ENCODE measurements around the gene SRGAP2C.
"Not testable (repeated sequence)": the region's sequence is repeated elsewhere in the genome, so short reads cannot be mapped to it uniquely, and the experiment has no call there.

Gene SRGAP2C

GRCh38 chr1:121216676-121217075 is 31.9 kb downstream of the SRGAP2C start:
- DNase-seq (ENCODE audit: low read depth); H3K4me3 ChIP-seq (ENCODE audit: low read length): not testable (repeated sequence)

- not testable (repeated sequence) for H3K4me3 ChIP-seq (ENCODE audit: low read length); DNase-seq (ENCODE audit: low read depth)
Measured at GRCh38 chr1:121221770-121222169, 37.0 kb downstream of the SRGAP2C start.

GRCh38 chr1:121224714-121225113 is 39.9 kb downstream of the SRGAP2C start:
- DNase-seq (ENCODE audit: low read depth); H3K4me3 ChIP-seq (ENCODE audit: low read length): not testable (repeated sequence)

- DNase-seq (ENCODE audit: low read depth); H3K4me3 ChIP-seq (ENCODE audit: low read length): not testable (repeated sequence)
Measured at GRCh38 chr1:121226295-121226904, 41.6 kb downstream of the SRGAP2C start.

- not testable (repeated sequence) for DNase-seq (ENCODE audit: low read depth); H3K4me3 ChIP-seq (ENCODE audit: low read length)
Measured at GRCh38 chr1:121226925-121227324, 42.1 kb downstream of the SRGAP2C start.

GRCh38 chr1:121227544-121228330 is 43.0 kb downstream of the SRGAP2C start:
- not testable (repeated sequence) for DNase-seq (ENCODE audit: low read depth); H3K4me3 ChIP-seq (ENCODE audit: low read length)

- not testable (repeated sequence) for H3K4me3 ChIP-seq (ENCODE audit: low read length); DNase-seq (ENCODE audit: low read depth)
Measured at GRCh38 chr1:121230636-121231035, 45.9 kb downstream of the SRGAP2C start.

GRCh38 chr1:121232445-121233125 is 47.8 kb downstream of the SRGAP2C start:
- not testable (repeated sequence) for H3K4me3 ChIP-seq (ENCODE audit: low read length); DNase-seq (ENCODE audit: low read depth)

- not testable (repeated sequence) for H3K4me3 ChIP-seq (ENCODE audit: low read length); DNase-seq (ENCODE audit: low read depth)
Measured at GRCh38 chr1:121234090-121234759, 49.5 kb downstream of the SRGAP2C start.

- not testable (repeated sequence) for DNase-seq (ENCODE audit: low read depth); H3K4me3 ChIP-seq (ENCODE audit: low read length)
Measured at GRCh38 chr1:121238384-121238783, 53.6 kb downstream of the SRGAP2C start.

GRCh38 chr1:121243913-121244312 is 59.1 kb downstream of the SRGAP2C start:
- DNase-seq (ENCODE audit: low read depth); H3K4me3 ChIP-seq (ENCODE audit: low read length): not testable (repeated sequence)

- DNase-seq (ENCODE audit: low read depth); H3K4me3 ChIP-seq (ENCODE audit: low read length): not testable (repeated sequence)
Measured at GRCh38 chr1:121246399-121246798, 61.6 kb downstream of the SRGAP2C start.

GRCh38 chr1:121252656-121253055 is 67.9 kb downstream of the SRGAP2C start:
- H3K4me3 ChIP-seq (ENCODE audit: low read length); DNase-seq (ENCODE audit: low read depth): not testable (repeated sequence)

- DNase-seq (ENCODE audit: low read depth); H3K4me3 ChIP-seq (ENCODE audit: low read length): not testable (repeated sequence)
Measured at GRCh38 chr1:121254618-121255017, 69.8 kb downstream of the SRGAP2C start.

- not testable (repeated sequence) for H3K4me3 ChIP-seq (ENCODE audit: low read length); DNase-seq (ENCODE audit: low read depth)
Measured at GRCh38 chr1:121257632-121258031, 72.9 kb downstream of the SRGAP2C start.

- H3K4me3 ChIP-seq (ENCODE audit: low read length); DNase-seq (ENCODE audit: low read depth): not testable (repeated sequence)
Measured at GRCh38 chr1:121258134-121258533, 73.4 kb downstream of the SRGAP2C start.

GRCh38 chr1:121260205-121260604 is 75.4 kb downstream of the SRGAP2C start:
- H3K4me3 ChIP-seq (ENCODE audit: low read length), result not testable (repeated sequence)
- peak; percentile 0 for DNase-seq (ENCODE audit: low read depth)

- not testable (repeated sequence) for DNase-seq (ENCODE audit: low read depth); H3K4me3 ChIP-seq (ENCODE audit: low read length)
Measured at GRCh38 chr1:121262163-121262562, 77.4 kb downstream of the SRGAP2C start.

GRCh38 chr1:121263789-121264244 is 79.0 kb downstream of the SRGAP2C start:
- DNase-seq (ENCODE audit: low read depth), result peak; percentile 50
- not testable (repeated sequence) for H3K4me3 ChIP-seq (ENCODE audit: low read length)

- not testable (repeated sequence) for H3K4me3 ChIP-seq (ENCODE audit: low read length); DNase-seq (ENCODE audit: low read depth)
Measured at GRCh38 chr1:121267072-121267471, 82.3 kb downstream of the SRGAP2C start.

All from AG10803 (cell line).